T-helper 1 cell (primary cell): ENCODE data around the gene GAS2L3.
"Not testable (repeated sequence)": the region's sequence is repeated elsewhere in the genome, so short reads cannot be mapped to it uniquely, and the experiment has no call there.

Experiments used
- DNase-seq, 5 donors: peaks; one replicate each; pipeline ENCODE4 v3.0.0-alpha.2; 2012 to 2020

Gene GAS2L3

DNA sequence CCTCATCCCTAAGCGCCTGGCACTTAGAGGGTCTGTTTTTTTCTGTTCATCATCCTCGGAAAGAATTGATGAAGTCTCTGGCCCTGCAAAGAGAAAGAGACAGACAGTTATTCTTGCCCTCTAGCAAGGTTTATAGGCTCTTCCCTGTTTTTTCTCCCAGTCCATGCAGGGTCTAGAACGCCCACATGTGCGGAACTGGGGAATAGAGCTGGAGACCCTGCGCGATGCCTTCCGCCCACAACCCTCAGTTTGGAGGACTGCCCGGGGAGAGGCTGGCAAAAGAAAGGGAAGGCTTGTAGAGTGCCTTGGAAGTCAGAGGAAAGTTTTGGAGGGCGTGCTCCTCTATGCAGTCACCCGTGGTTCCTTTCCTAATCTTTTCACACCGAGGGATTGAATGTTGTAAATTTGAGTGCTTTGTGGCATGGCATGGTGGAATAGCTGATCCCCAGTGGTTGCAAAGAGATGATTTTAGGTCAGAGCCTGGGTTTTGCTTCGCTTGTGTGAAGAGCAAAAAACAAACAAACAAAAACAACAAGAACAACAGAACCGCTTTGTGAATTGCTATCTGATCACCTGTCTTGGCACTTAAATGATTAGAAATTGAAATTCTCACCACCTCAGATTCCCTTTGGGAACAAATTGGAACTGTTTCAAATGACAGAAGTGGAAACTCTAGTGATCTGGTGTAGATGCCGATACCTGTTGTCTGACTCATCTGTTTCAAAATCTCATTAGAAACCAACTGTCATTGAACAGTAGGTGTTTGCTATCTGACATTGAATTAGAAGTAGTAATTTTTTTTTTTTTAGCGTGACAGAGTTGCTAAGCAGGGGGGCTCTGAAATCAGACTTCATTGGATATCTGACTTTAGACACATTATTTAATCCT, 947 bp downstream of the GAS2L3 start:
- no peak for DNase-seq

GRCh38 chr12:100576331-100577036, 3.0 kb downstream of the GAS2L3 start:
- DNase-seq, result no peak

DNA sequence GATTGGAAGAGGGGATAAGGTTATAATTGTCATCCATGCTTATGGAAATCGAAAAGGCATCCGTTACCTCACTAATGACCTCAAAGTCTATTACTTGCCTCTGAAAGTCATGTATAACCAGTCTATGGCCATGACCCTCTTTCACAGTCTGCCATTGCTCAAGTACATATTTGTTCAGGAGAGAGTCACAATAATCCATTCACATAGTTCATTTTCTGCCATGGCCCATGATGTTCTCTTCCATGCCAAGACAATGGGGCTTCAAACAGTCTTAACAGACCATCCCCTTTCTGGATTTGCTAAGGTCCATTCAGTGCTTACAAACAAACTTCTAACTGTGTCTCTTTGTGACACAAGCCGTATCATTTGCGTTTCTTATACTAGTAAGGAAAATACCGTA, 5.4 kb downstream of the GAS2L3 start:
- no peak for DNase-seq

- no peak for DNase-seq
These were observed 6.4 kb downstream of the GAS2L3 start for GRCh38 chr12:100579844-100580243.

- DNase-seq, result no peak
These were observed 10.8 kb downstream of the GAS2L3 start for GRCh38 chr12:100584256-100584655.

DNA sequence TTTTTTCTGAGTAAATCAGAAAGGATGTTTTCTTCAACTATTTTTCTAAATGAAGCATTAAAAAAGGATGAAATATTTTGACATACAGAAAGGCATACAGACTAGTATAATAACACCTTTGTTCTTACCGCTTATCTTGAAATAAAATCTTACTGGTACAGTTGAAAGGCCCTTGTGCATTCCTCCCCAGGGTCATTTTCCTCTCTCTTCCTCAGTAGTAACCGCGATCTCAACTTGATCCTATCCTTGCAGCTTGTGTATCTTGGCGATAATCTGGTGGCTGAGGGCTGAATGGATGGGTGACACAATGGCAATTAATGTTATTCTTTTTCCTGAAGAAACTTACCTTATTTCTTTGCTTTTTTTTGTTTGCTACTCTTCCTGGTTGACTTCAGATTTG, 18.5 kb downstream of the GAS2L3 start:
- no peak for DNase-seq

DNA sequence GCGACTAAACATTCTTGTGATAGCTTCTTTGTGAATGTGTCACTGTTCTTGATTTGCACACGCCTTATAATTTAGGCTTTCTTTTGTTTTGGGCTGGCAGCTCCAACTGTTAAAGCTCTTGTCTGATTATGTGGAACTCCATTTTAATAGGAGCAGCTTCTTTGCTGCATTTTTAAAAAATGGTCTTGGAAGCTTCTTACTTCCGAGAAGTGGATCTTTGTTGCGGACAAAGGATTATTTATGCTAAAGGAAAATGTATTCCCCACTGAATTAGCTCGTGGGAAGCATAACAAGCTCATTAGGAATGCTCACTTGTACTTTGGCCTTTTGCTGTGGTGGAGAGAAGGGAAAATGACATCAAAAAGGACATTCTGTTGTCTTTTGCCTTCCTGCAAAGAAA, 20.0 kb downstream of the GAS2L3 start:
- DNase-seq, result no peak

GRCh38 chr12:100601626-100602025, 28.1 kb downstream of the GAS2L3 start:
- DNase-seq, result no peak

GRCh38 chr12:100602997-100603396, 29.5 kb downstream of the GAS2L3 start:
- not testable (repeated sequence) for DNase-seq

DNA sequence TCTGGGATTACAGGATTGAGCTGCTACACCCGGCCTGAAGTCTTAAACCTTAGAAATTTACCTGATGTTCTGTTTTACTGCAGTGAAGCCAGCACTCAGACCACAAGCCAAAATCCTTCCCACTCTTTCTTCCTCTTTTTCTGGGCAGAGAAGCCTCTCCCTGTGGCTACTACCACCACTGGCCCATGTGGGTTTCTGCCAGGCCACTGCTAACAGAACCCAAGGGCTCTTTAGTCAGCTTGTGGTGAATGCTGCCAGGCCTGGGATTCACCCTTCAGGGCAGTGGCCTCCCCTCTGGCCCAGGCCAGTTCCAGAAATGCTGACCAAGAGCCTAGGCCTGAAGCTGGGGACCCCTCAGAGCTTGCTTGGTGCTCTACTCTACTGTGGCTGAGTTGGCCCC, 35.3 kb downstream of the GAS2L3 start:
- no peak for DNase-seq

- no peak for DNase-seq
These were observed 37.4 kb downstream of the GAS2L3 start for GRCh38 chr12:100610666-100611430.

DNA sequence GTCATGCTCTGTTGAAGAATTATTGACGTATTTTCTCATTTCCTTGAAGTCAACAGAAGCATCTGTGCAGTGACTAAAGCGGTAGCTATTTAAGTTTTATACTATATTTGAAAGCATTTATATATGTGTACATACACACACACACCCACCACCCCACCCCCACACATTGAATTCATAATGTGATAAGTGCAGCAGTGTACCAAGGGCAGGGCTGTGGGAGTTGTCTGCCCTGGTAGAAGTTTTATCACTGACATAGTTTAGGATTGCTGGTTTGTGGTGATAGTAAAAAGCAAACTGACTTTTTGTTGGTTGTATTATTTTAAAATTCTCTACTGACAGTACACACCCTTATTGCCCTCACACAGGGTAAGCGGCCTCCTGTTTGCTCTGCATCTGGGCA, 39.1 kb downstream of the GAS2L3 start:
- DNase-seq, result no peak

DNA sequence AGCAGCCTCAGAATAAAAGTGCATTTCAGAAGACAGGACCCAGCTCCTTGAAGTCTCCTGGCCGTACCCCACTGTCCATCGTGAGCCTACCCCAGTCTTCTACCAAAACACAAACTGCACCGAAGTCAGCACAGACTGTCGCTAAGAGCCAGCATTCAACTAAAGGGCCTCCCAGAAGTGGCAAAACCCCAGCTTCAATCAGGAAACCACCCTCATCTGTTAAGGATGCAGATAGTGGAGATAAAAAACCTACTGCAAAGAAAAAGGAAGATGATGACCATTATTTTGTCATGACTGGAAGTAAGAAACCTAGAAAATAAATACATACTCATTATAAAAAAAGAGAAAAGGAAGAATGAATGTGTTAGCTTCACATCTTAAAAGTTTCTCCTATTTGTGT, 51.1 kb downstream of the GAS2L3 start:
- no peak for DNase-seq

GRCh38 chr12:100632445-100632892, 59.0 kb downstream of the GAS2L3 start:
- DNase-seq, result no peak

- not testable (repeated sequence) for DNase-seq
These were observed 59.8 kb downstream of the GAS2L3 start for GRCh38 chr12:100633082-100633785.

DNA sequence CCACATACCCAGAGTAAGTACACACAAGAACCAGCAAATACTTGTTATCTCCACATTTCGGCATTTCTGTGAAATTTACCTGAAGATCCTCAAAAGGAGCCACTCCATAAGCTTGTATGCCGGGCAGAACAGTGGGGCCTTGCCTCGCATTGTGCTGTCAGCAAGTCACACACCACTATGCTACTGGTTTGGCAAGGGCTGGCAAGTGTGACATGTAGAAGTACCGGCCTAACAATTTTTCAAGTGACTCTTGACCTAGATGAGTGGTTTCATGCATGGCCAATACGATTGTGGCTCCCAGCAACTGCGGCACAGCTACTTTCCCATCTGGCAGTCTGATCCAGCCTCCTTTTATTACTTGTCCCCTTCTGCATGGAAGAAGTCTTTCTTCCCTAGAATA, 69.8 kb downstream of the GAS2L3 start:
- DNase-seq, result no peak

GRCh38 chr12:100646896-100647295, 73.4 kb downstream of the GAS2L3 start:
- DNase-seq, result no peak

GRCh38 chr12:100651108-100651507, 77.6 kb downstream of the GAS2L3 start:
- no peak for DNase-seq

GRCh38 chr12:100651694-100652093, 78.2 kb downstream of the GAS2L3 start:
- DNase-seq, result no peak

- no peak for DNase-seq
These were observed 79.0 kb downstream of the GAS2L3 start for GRCh38 chr12:100652488-100652887.

GRCh38 chr12:100656141-100656540, 82.7 kb downstream of the GAS2L3 start:
- no peak for DNase-seq

DNA sequence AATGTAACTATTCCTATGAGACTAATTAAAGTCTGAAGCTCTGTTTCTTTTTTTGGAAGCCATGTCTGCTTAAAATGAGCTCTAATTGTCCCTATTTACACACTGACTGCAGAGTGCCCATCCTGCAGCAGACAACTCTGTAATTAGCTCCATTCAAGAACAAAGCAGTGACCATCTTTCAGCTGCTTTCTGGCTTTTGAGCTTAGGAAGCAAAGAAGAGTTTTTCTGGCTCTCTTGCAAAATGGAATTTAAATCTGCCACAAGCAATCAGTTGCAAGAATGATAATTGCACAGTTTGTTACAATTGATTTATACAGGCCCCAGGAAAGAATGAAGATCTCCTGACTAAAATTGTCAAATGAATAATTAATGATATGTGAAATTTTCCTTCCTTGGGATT, 83.4 kb downstream of the GAS2L3 start:
- no peak for DNase-seq
